ENCODE results near the gene TMPRSS3. TPM values are rescaled to one million over a fixed set of nuclear protein-coding genes. Genes with fewer than 3 reads are reported as not detected.

The TMPRSS3 gene
- total and polyA plus RNA-seq, 9 of the 15 experiments (the other 6 are each of a cell fraction or from before 2014, with no cell fraction given), result 0.07 TPM; not detected in 8

GRCh38 chr21:42403611-42404231 lies 7.9 kb upstream of the TMPRSS3 start, which contains the start of gene UBASH3A (continued):
- no peak for TF ChIP-seq KAT2B (IDR thresholded peaks at IDR 0.05; ENCODE audit: low read depth, low read length)
- TF ChIP-seq NCOR1 (IDR thresholded peaks at IDR 0.05), result peak; percentile 92
- TF ChIP-seq NR1H2 (CRISPR knock-in tag; IDR thresholded peaks at IDR 0.05), result no peak
- TF ChIP-seq ZNF764 (CRISPR knock-in tag; IDR thresholded peaks at IDR 0.05; ENCODE audit: low read depth), result no peak
- no peak for TF ChIP-seq TAF9B (IDR thresholded peaks at IDR 0.05; ENCODE audit: partially characterized antibody)
- no peak for TF ChIP-seq POLR2H (tag; IDR thresholded peaks at IDR 0.05; ENCODE audit: low read depth)
- no peak for TF ChIP-seq BDP1 (IDR thresholded peaks at IDR 0.05; ENCODE audit: insufficient read depth, insufficient read length)
- TF ChIP-seq DPF2 (IDR thresholded peaks at IDR 0.05), result peak; percentile 94
- peak; percentile 74; the same call in 1 of the 2 replicates for TF ChIP-seq NCOA1 (IDR thresholded peaks at IDR 0.05; ENCODE audit: low read depth)
- TF ChIP-seq, protein P1, sequence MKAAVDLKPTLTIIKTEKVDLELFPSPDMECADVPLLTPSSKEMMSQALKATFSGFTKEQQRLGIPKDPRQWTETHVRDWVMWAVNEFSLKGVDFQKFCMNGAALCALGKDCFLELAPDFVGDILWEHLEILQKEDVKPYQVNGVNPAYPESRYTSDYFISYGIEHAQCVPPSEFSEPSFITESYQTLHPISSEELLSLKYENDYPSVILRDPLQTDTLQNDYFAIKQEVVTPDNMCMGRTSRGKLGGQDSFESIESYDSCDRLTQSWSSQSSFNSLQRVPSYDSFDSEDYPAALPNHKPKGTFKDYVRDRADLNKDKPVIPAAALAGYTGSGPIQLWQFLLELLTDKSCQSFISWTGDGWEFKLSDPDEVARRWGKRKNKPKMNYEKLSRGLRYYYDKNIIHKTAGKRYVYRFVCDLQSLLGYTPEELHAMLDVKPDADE (conservative IDR thresholded peaks at IDR 0.05; ENCODE audit: control insufficient read depth, low read depth, low read length), result peak; percentile 71; the same call in 1 of the 2 replicates
- no peak for TF ChIP-seq FOXP4 (CRISPR knock-in tag; IDR thresholded peaks at IDR 0.05; ENCODE audit: borderline replicate concordance)
- TF ChIP-seq RFX5 (IDR thresholded peaks at IDR 0.05; ENCODE audit: low read depth, low read length), result no peak
- peak; percentile 62 for TF ChIP-seq NEUROD1 (IDR thresholded peaks at IDR 0.05; ENCODE audit: borderline replicate concordance, low read depth, low read length, partially characterized antibody)
- TF ChIP-seq SRF (CRISPR knock-in tag; IDR thresholded peaks at IDR 0.05), result no peak
- TF ChIP-seq SNAPC5 (CRISPR knock-in tag; IDR thresholded peaks at IDR 0.05), result no peak
- peak; percentile 76 for TF ChIP-seq HMGN3 (IDR thresholded peaks at IDR 0.05; ENCODE audit: borderline replicate concordance, extremely low read depth, insufficient read length, low read depth, low read length)
- TF ChIP-seq CTBP1 (IDR thresholded peaks at IDR 0.05; ENCODE audit: borderline replicate concordance), result peak; percentile 55
- TF ChIP-seq ZFPM2 (CRISPR knock-in tag; IDR thresholded peaks at IDR 0.05), result no peak
- no peak for TF ChIP-seq KLF10 (CRISPR knock-in tag; IDR thresholded peaks at IDR 0.05)
- TF ChIP-seq SMARCC2 (IDR thresholded peaks at IDR 0.05; ENCODE audit: low read depth), result 0 out of 2 replicates have a peak, but pooled peaks have one; percentile 70
- TF ChIP-seq C11orf30 (IDR thresholded peaks at IDR 0.05; ENCODE audit: low read depth), result no peak
